ENCODE results near the gene SECISBP2L. TPM values are rescaled to one million over a fixed set of nuclear protein-coding genes. Genes with fewer than 3 reads are reported as not detected.
A peak's percentile ranks its signal among the peaks of the same experiment; 100 is the strongest.

The SECISBP2L gene
- total RNA-seq, 6 experiments from 2014 or later: 46.2 to 57.6 (median 54.7) TPM

GRCh38 chr15:48984811-48985352 lies 61.4 kb downstream of the SECISBP2L start:
- H3K9me3 Mint-ChIP-seq: no peaks in the 10 kb centered on the region
- no peak overlapping the region for H3K4me3 Mint-ChIP-seq

DNA sequence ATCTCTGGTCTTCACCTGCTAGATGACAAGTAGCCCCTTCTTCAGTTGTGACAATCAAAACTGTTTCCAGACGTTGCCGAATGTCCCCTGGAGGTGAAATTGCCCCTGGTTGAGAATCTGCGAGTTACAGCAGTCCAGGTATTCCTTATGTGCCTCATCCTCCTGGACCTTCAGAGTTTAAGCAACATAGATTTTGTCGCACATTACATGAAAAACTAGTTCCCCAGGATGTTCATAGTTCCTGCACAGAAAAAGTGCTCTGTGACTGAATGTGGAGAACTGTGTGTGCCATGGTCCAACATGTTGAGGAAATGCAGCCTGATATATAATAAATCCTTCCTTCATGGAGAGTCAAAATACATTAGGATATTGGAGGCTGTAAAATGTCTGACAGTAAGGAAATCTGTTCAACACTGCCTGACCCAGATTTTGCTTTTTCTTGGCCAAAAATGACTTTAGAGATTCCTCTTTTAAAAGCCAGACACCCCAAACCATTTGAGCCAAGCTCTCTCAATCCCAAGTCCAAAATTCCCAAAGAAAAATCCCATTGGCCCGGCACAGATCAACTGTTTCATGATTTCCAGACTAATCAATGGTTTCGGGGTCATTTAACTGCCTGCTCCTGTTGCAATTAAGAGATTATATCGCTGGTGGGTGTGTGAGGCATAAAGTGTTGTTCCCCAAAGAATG lies 62.1 kb downstream of the SECISBP2L start:
- Mint-ChIP-seq H3K27me3 (ENCODE audit: insufficient read depth) (no peaks in the 10 kb centered on the region; the same call in 1 of the 2 replicates), H3K36me3 (ENCODE audit: low read depth) (peaks cover 9% of the 10 kb centered on the region), H3K27ac (no peak overlapping the region), H3K4me3 (no peak overlapping the region), H3K9me3 (no peaks in the 10 kb centered on the region), H3K4me1 (ENCODE audit: low read depth) (peaks cover 19% of the 10 kb centered on the region)
- no peak for DNase-seq
- no peak for TF ChIP-seq CTCF (IDR thresholded peaks at IDR 0.05)

More at GRCh38 chr15:48984811-48985352, 61.4 kb downstream of the SECISBP2L start:
- Mint-ChIP-seq H3K4me1 (ENCODE audit: low read depth) (peaks cover 26% of the 10 kb centered on the region), H3K27me3 (ENCODE audit: insufficient read depth) (no peaks in the 10 kb centered on the region; the same call in 1 of the 2 replicates), H3K27ac (peak overlapping the region; percentile 18), H3K36me3 (ENCODE audit: low read depth) (peaks cover 10% of the 10 kb centered on the region)
- DNase-seq: peak; percentile 31
- TF ChIP-seq CTCF (IDR thresholded peaks at IDR 0.05): no peak

GRCh38 chr15:48983300-48983699 lies 62.9 kb downstream of the SECISBP2L start:
- no peak for TF ChIP-seq CTCF (IDR thresholded peaks at IDR 0.05)
- no peak overlapping the region for H3K27ac Mint-ChIP-seq
- no peaks in the 10 kb centered on the region; the same call in 1 of the 2 replicates for H3K27me3 Mint-ChIP-seq (ENCODE audit: insufficient read depth)
- peaks cover 16% of the 10 kb centered on the region for H3K4me1 Mint-ChIP-seq (ENCODE audit: low read depth)
- peaks cover 4% of the 10 kb centered on the region for H3K36me3 Mint-ChIP-seq (ENCODE audit: low read depth)
- no peak overlapping the region for H3K4me3 Mint-ChIP-seq
- no peak for DNase-seq
- no peaks in the 10 kb centered on the region for H3K9me3 Mint-ChIP-seq

DNA sequence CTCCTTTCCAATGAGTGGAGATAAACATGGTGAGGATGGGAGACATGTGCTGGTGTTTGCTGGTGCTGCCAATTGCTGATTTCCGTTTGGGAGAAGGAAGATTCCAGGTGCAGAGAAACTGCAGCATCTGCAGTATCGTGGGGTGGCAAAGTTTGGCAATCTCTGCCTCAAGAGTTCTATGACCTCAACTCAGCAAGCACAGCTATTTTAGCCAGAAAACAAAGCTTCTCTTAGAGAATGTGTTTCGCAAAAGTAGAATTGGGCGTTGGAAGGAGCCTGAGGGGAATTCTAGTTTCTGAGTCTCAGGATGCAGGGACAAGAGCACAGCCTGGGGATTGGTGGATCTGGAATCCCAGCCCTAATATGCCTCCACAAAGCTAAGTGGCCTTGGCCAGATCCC lies 64.3 kb downstream of the SECISBP2L start:
- Mint-ChIP-seq H3K36me3 (ENCODE audit: low read depth) (no peaks in the 10 kb centered on the region), H3K27ac (no peak overlapping the region), H3K9me3 (no peaks in the 10 kb centered on the region), H3K27me3 (ENCODE audit: insufficient read depth) (no peaks in the 10 kb centered on the region; the same call in 1 of the 2 replicates), H3K4me3 (no peak overlapping the region), H3K4me1 (ENCODE audit: low read depth) (peaks cover 16% of the 10 kb centered on the region)
- DNase-seq: no peak
- no peak for TF ChIP-seq CTCF (IDR thresholded peaks at IDR 0.05)

- TF ChIP-seq CTCF (IDR thresholded peaks at IDR 0.05): no peak
- H3K27me3 Mint-ChIP-seq (ENCODE audit: insufficient read depth): no peaks in the 10 kb centered on the region; the same call in 1 of the 2 replicates
- no peak for DNase-seq
- no peaks in the 10 kb centered on the region for H3K36me3 Mint-ChIP-seq (ENCODE audit: low read depth)
- no peaks in the 10 kb centered on the region for H3K9me3 Mint-ChIP-seq
- H3K4me1 Mint-ChIP-seq (ENCODE audit: low read depth): peaks cover 11% of the 10 kb centered on the region
- H3K4me3 Mint-ChIP-seq: no peak overlapping the region
- H3K27ac Mint-ChIP-seq: no peak overlapping the region
These were observed 67.6 kb downstream of the SECISBP2L start for GRCh38 chr15:48978638-48979037.

Data from HFFc6 (cell line).